HEK293 (cell line): Measurements from ENCODE around the gene IQCF6.

Experiments
- ELK4 ChIP-seq: IDR thresholded peaks from 2 replicates; pipeline ENCODE4 v1.6.1; 2011; ENCODE audit warnings: mild to moderate bottlenecking, low read depth, low read length, borderline replicate concordance
- FEZF1 ChIP-seq: fragments of 450-650 bp; formaldehyde crosslinking; IDR thresholded peaks from 2 replicates; pipeline ENCODE4 v1.5.1; 2016; ENCODE audit warnings: missing biosample characterization, missing genetic modification characterization
- GLI2 ChIP-seq: fragments of 450-650 bp; formaldehyde crosslinking; IDR thresholded peaks from 2 replicates; pipeline ENCODE4; 2017; ENCODE audit warnings: missing biosample characterization, missing genetic modification characterization, low read depth, borderline replicate concordance
- IKZF3 ChIP-seq: fragments of 450-650 bp; IDR thresholded peaks from 2 replicates; pipeline ENCODE4 v1.5.0; 2018; ENCODE audit warnings: missing biosample characterization, mild to moderate bottlenecking, missing genetic modification characterization, moderate library complexity
- KLF17 ChIP-seq: fragments of 450-650 bp; formaldehyde crosslinking; IDR thresholded peaks from 2 replicates; pipeline ENCODE4 v1.5.1; 2016; ENCODE audit warnings: missing biosample characterization, missing genetic modification characterization
- PRDM4 ChIP-seq: fragments of 450-650 bp; formaldehyde crosslinking; IDR thresholded peaks from 2 replicates; pipeline ENCODE4 v1.5.1; 2017; ENCODE audit warnings: missing biosample characterization, missing genetic modification characterization
- PRDM6 ChIP-seq: fragments of 450-650 bp; formaldehyde crosslinking; IDR thresholded peaks from 2 replicates; pipeline ENCODE4 v1.5.1; 2017; ENCODE audit warnings: missing biosample characterization, missing genetic modification characterization
- TRIM28 ChIP-seq: IDR thresholded peaks from 2 replicates; pipeline ENCODE4 v1.6.1; 2011; ENCODE audit warnings: low read length, control low read depth, borderline replicate concordance
- YY2 ChIP-seq: fragments of 450-650 bp; formaldehyde crosslinking; IDR thresholded peaks from 2 replicates; pipeline ENCODE4 v1.5.1; 2016; ENCODE audit warnings: missing biosample characterization, missing genetic modification characterization
- ZBTB21 ChIP-seq: fragments of 450-650 bp; formaldehyde crosslinking; IDR thresholded peaks from 2 replicates; pipeline ENCODE4 v1.5.1; 2017; ENCODE audit warnings: missing biosample characterization, missing genetic modification characterization
- ZBTB8A ChIP-seq: fragments of 450-650 bp; formaldehyde crosslinking; IDR thresholded peaks from 2 replicates; pipeline ENCODE4 v1.5.1; 2016; ENCODE audit warnings: missing biosample characterization, missing genetic modification characterization
- ZNF121 ChIP-seq: fragments of 450-650 bp; formaldehyde crosslinking; IDR thresholded peaks from 2 replicates; pipeline ENCODE4 v1.5.1; 2016; ENCODE audit warnings: missing biosample characterization, missing genetic modification characterization
- ZNF138 ChIP-seq: fragments of 450-650 bp; formaldehyde crosslinking; IDR thresholded peaks from 2 replicates; pipeline ENCODE4 v1.5.1; 2016; ENCODE audit warnings: missing biosample characterization, missing genetic modification characterization, borderline replicate concordance
- ZNF140 ChIP-seq: fragments of 450-650 bp; formaldehyde crosslinking; IDR thresholded peaks from 2 replicates; pipeline ENCODE4 v1.5.1; 2016; ENCODE audit warnings: missing biosample characterization, missing genetic modification characterization
- ZNF157 ChIP-seq: fragments of 450-650 bp; formaldehyde crosslinking; IDR thresholded peaks from 2 replicates; pipeline ENCODE4 v1.5.1; 2016; ENCODE audit warnings: missing biosample characterization, missing genetic modification characterization
- ZNF214 ChIP-seq: fragments of 450-650 bp; formaldehyde crosslinking; IDR thresholded peaks from 2 replicates; pipeline ENCODE4 v1.5.1; 2017; ENCODE audit warnings: missing biosample characterization, mild to moderate bottlenecking, missing genetic modification characterization, borderline replicate concordance
- ZNF248 ChIP-seq: fragments of 450-650 bp; formaldehyde crosslinking; IDR thresholded peaks from 2 replicates; pipeline ENCODE4 v1.5.1; 2017; ENCODE audit warnings: missing biosample characterization, missing genetic modification characterization
- ZNF302 ChIP-seq: fragments of 450-650 bp; formaldehyde crosslinking; IDR thresholded peaks from 2 replicates; pipeline ENCODE4 v1.5.1; 2016; ENCODE audit warnings: missing biosample characterization, missing genetic modification characterization, low read depth
- ZNF311 ChIP-seq: fragments of 450-650 bp; formaldehyde crosslinking; IDR thresholded peaks from 2 replicates; pipeline ENCODE4 v1.5.1; 2017; ENCODE audit warnings: missing biosample characterization, missing genetic modification characterization, borderline replicate concordance
- ZNF37A ChIP-seq: fragments of 450-650 bp; IDR thresholded peaks from 2 replicates; pipeline ENCODE4 v1.5.1; 2018; ENCODE audit warnings: missing biosample characterization, missing genetic modification characterization
- ZNF391 ChIP-seq: fragments of 450-650 bp; formaldehyde crosslinking; IDR thresholded peaks from 2 replicates; pipeline ENCODE4 v1.5.1; 2016; ENCODE audit warnings: low read depth, missing biosample characterization, missing genetic modification characterization, borderline replicate concordance
- ZNF513 ChIP-seq: fragments of 450-650 bp; IDR thresholded peaks from 2 replicates; pipeline ENCODE4 v1.5.1; 2018; ENCODE audit warnings: missing biosample characterization, missing genetic modification characterization
- ZNF548 ChIP-seq: fragments of 450-650 bp; formaldehyde crosslinking; IDR thresholded peaks from 2 replicates; pipeline ENCODE4 v1.5.1; 2016; ENCODE audit warnings: missing biosample characterization, missing genetic modification characterization
- ZNF580 ChIP-seq: fragments of 450-650 bp; formaldehyde crosslinking; IDR thresholded peaks from 2 replicates; pipeline ENCODE4 v1.5.1; 2016; ENCODE audit warnings: missing biosample characterization, missing genetic modification characterization
- ZNF610 ChIP-seq: fragments of 450-650 bp; formaldehyde crosslinking; IDR thresholded peaks from 2 replicates; pipeline ENCODE4 v1.5.1; 2016; ENCODE audit warnings: missing biosample characterization, missing genetic modification characterization, borderline replicate concordance
- ZNF660 ChIP-seq: fragments of 450-650 bp; IDR thresholded peaks from 2 replicates; pipeline ENCODE4 v1.5.1; 2018; ENCODE audit warnings: missing biosample characterization, mild to moderate bottlenecking, missing genetic modification characterization
- ZNF701 ChIP-seq: fragments of 450-650 bp; formaldehyde crosslinking; IDR thresholded peaks from 2 replicates; pipeline ENCODE4 v1.5.1; 2016; ENCODE audit warnings: missing biosample characterization, missing genetic modification characterization
- ZNF830 ChIP-seq: fragments of 450-650 bp; IDR thresholded peaks from 2 replicates; pipeline ENCODE4 v1.5.0; 2018; ENCODE audit warnings: missing biosample characterization, missing genetic modification characterization, low read depth, mild to moderate bottlenecking, moderate library complexity
- ZSCAN16 ChIP-seq: fragments of 450-650 bp; formaldehyde crosslinking; IDR thresholded peaks from 2 replicates; pipeline ENCODE4 v1.5.1; 2016; ENCODE audit warnings: missing biosample characterization, missing genetic modification characterization

The IQCF6 gene

GRCh38 chr3:51750878-51751277 lies 28.2 kb downstream of the IQCF6 start (continued):
- TF ChIP-seq ELK4: no peak
- no peak for TF ChIP-seq TRIM28
- no peak for TF ChIP-seq ZNF302 (tag by site-specific recombination)
- TF ChIP-seq ZNF157 (tag by site-specific recombination): no peak
- TF ChIP-seq KLF17 (tag by site-specific recombination): no peak
- TF ChIP-seq ZNF513 (tag by site-specific recombination): no peak
- TF ChIP-seq ZNF37A (tag by site-specific recombination): no peak
- no peak for TF ChIP-seq ZNF121 (tag by site-specific recombination)
- no peak for TF ChIP-seq ZNF830 (tag by site-specific recombination)
- TF ChIP-seq PRDM4 (tag by site-specific recombination): no peak
- peak; percentile 53; the same call in 1 of the 2 replicates for TF ChIP-seq ZNF140 (tag by site-specific recombination)
- TF ChIP-seq PRDM6 (tag by site-specific recombination): no peak
- TF ChIP-seq ZBTB8A (tag by site-specific recombination): peak; percentile 39; the same call in 1 of the 2 replicates
- TF ChIP-seq ZNF214: no peak
- TF ChIP-seq GLI2 (tag by site-specific recombination): no peak; the same call in 1 of the 2 replicates
- no peak for TF ChIP-seq ZBTB21 (tag by site-specific recombination)
- no peak for TF ChIP-seq ZNF391 (tag by site-specific recombination)
- no peak for TF ChIP-seq ZNF248 (tag by site-specific recombination)
- TF ChIP-seq ZNF548: no peak
- no peak for TF ChIP-seq ZNF311 (tag by site-specific recombination)
- no peak for TF ChIP-seq ZNF580
- no peak for TF ChIP-seq ZSCAN16 (tag by site-specific recombination)
- no peak for TF ChIP-seq FEZF1 (tag by site-specific recombination)
- no peak for TF ChIP-seq ZNF610 (tag by site-specific recombination)
- TF ChIP-seq ZNF660: no peak
- no peak for TF ChIP-seq ZNF138 (tag by site-specific recombination)
- TF ChIP-seq ZNF701: no peak
- TF ChIP-seq IKZF3 (tag by site-specific recombination): no peak
- TF ChIP-seq YY2: no peak
